IMR-90 (cell line): ENCODE measurements around the gene TM7SF2. TPM values are rescaled to one million over a fixed set of nuclear protein-coding genes. Genes with fewer than 3 reads are reported as not detected.

Experiments used
- ATAC-seq: fragments of 200-7000 bp; cut with Tn5 transposase; 2 replicates; pipeline ENCODE4 v1.9.1; 2020; ENCODE audit warnings: low read depth, mild to moderate bottlenecking, moderate library complexity
- BruUV-seq: library from RNA; stranded (reverse); fragments of 400-500 nt; replicated peaks from 2 replicates; lab custom pipeline; 2021; lab: Mats Ljungman, UMichigan
- CTCF ChIA-PET: fragments of 300-600 bp; formaldehyde crosslinking; extraction: SDS; loops from one replicate; lab custom pipeline; 2021; ENCODE audit warnings: antibody characterized with exemption; lab: Yijun Ruan, JAX
- POLR2A ChIA-PET: fragments of 300-600 bp; sonication (Branson Sonifier 250); formaldehyde crosslinking; loops from one replicate; lab custom pipeline; 2022; ENCODE audit warnings: antibody characterized with exemption; ENCODE audit not compliant: unreplicated experiment; lab: Charles Lee
- DNase-seq: peaks from one replicate; pipeline ENCODE4 v3.0.0; 2013
- H2AFZ ChIP-seq: replicated peaks from 2 replicates; pipeline ENCODE3; 2013; ENCODE audit warnings: low read length, mild to moderate bottlenecking; ENCODE audit not compliant: poor library complexity
- H2AK5ac ChIP-seq: 2 replicates; pipeline ENCODE4 v1.6.1; 2013; ENCODE audit warnings: low read depth, low read length, inconsistent platforms
- H2AK9ac ChIP-seq: replicated peaks from 2 replicates; pipeline ENCODE3; 2013; ENCODE audit warnings: mild to moderate bottlenecking, low read depth, low read length, moderate library complexity; ENCODE audit not compliant: poor library complexity
- H2BK120ac ChIP-seq: 2 replicates; pipeline ENCODE4 v1.6.1; 2013; ENCODE audit warnings: low read depth, low read length, inconsistent platforms
- H2BK15ac ChIP-seq: 3 replicates; pipeline ENCODE4 v1.6.1; 2013; ENCODE audit warnings: low read depth, low read length, inconsistent platforms
- H2BK20ac ChIP-seq: 2 replicates; pipeline ENCODE4 v1.6.1; 2013; ENCODE audit warnings: low read depth, mild to moderate bottlenecking, inconsistent platforms, low read length, moderate library complexity
- H2BK5ac ChIP-seq: 2 replicates; pipeline ENCODE4 v1.6.1; 2013; ENCODE audit warnings: mild to moderate bottlenecking, low read depth, low read length, inconsistent platforms; ENCODE audit not compliant: poor library complexity, severe bottlenecking
- H3K14ac ChIP-seq: replicated peaks from 2 replicates; pipeline ENCODE4 v1.6.1; 2013; ENCODE audit warnings: low read depth, low read length, inconsistent platforms
- H3K18ac ChIP-seq: 2 replicates; pipeline ENCODE4 v1.6.1; 2013; ENCODE audit warnings: low read depth, low read length, control low read depth
- H3K23ac ChIP-seq: 2 replicates; pipeline ENCODE4 v1.6.1; 2013; ENCODE audit warnings: low read depth, low read length, inconsistent platforms
- H3K27ac ChIP-seq: 2 replicates; pipeline ENCODE4 v1.5.1; 2013; ENCODE audit warnings: mild to moderate bottlenecking, control low read depth, low read length; ENCODE audit not compliant: insufficient read depth
- H3K27me3 ChIP-seq: 2 replicates; pipeline ENCODE4 v1.6.1; 2013; ENCODE audit warnings: low read length; ENCODE audit not compliant: control insufficient read depth, insufficient read depth
- H3K36me3 ChIP-seq: 2 replicates; pipeline ENCODE4 v1.6.1; 2013; ENCODE audit warnings: low read length, mixed read lengths; ENCODE audit not compliant: control insufficient read depth, insufficient read depth
- H3K4ac ChIP-seq: 2 replicates; pipeline ENCODE4 v1.6.1; 2013; ENCODE audit warnings: low read depth, low read length, inconsistent platforms
- H3K4me1 ChIP-seq: 2 replicates; pipeline ENCODE4 v1.6.1; 2013; ENCODE audit warnings: low read length, mixed read lengths; ENCODE audit not compliant: control insufficient read depth, insufficient read depth
- H3K4me2 ChIP-seq: 2 replicates; pipeline ENCODE4 v1.6.1; 2013; ENCODE audit warnings: low read depth, mild to moderate bottlenecking, control low read depth, low read length, moderate library complexity
- H3K4me3 ChIP-seq: 2 replicates; pipeline ENCODE4 v1.5.1; 2013; ENCODE audit warnings: low read depth, mild to moderate bottlenecking, control low read depth, low read length, moderate library complexity; ENCODE audit not compliant: insufficient read depth
- H3K56ac ChIP-seq: 2 replicates; pipeline ENCODE4 v1.6.1; 2013; ENCODE audit warnings: low read length, inconsistent platforms; ENCODE audit not compliant: insufficient read depth; ENCODE audit errors: extremely low read depth
- H3K79me1 ChIP-seq, 2 experiments: 2 replicates each; pipeline ENCODE4 v1.6.1; 2013; ENCODE audit warnings: low read length in 2 of 2, inconsistent platforms in 1 of 2, low read depth in 1 of 2
- H3K9ac ChIP-seq: 2 replicates; pipeline ENCODE4 v1.6.1; 2013; ENCODE audit warnings: low read depth, low read length, control low read depth
- H3K9me1 ChIP-seq: 2 replicates; pipeline ENCODE4 v1.6.1; 2013; ENCODE audit warnings: low read length, inconsistent platforms; ENCODE audit not compliant: insufficient read depth
- H3K9me3 ChIP-seq: 2 replicates; pipeline ENCODE4 v1.6.1; 2013; ENCODE audit warnings: low read length; ENCODE audit not compliant: control insufficient read depth, insufficient read depth
- H4K20me1 ChIP-seq: 2 replicates; pipeline ENCODE4 v1.6.1; 2013; ENCODE audit warnings: low read length, inconsistent platforms; ENCODE audit not compliant: insufficient read depth
- H4K5ac ChIP-seq: 2 replicates; pipeline ENCODE4 v1.6.1; 2013; ENCODE audit warnings: mild to moderate bottlenecking, low read depth, low read length, control low read depth
- H4K8ac ChIP-seq, 2 experiments: 2 replicates each; pipeline ENCODE4 v1.6.1; 2013; ENCODE audit warnings: low read depth in 2 of 2, low read length in 2 of 2, control low read depth in 1 of 2, inconsistent platforms in 1 of 2
- H4K91ac ChIP-seq: 2 replicates; pipeline ENCODE4 v1.6.1; 2013; ENCODE audit warnings: low read depth, low read length, inconsistent platforms; ENCODE audit not compliant: insufficient read depth
- BHLHE40 ChIP-seq: fragments of 150-350 bp; IDR thresholded peaks from 2 replicates; pipeline ENCODE4 v1.6.1; 2016; ENCODE audit warnings: mild to moderate bottlenecking, low read depth, low read length
- POLR2A ChIP-seq: IDR thresholded peaks from 2 replicates; pipeline ENCODE4 v1.6.1; 2012; ENCODE audit warnings: mild to moderate bottlenecking, low read depth, low read length
- RCOR1 ChIP-seq: IDR thresholded peaks from 2 replicates; pipeline ENCODE4 v1.6.1; 2012; ENCODE audit warnings: mild to moderate bottlenecking, low read length, improper control_type of control experiment; ENCODE audit not compliant: insufficient replicate concordance
- WGBS, 2 experiments: methylation state at CpG; one replicate each; pipeline versions ENCODE4 v1.1.5 to v1.1.7; 2013; ENCODE audit warnings: missing lambda C conversion rate in 2 of 2; ENCODE audit not compliant: insufficient read length in 1 of 2; ENCODE audit errors: extremely low coverage in 2 of 2; 5-methylcytosine and 5-hydroxymethylcytosine counted together
- dilution Hi-C: fragments of 300-500 bp; cut with HindIII; formaldehyde crosslinking; loops from one replicate; pipeline ENCODE4 v1.14.3; 2018; ENCODE audit warnings: low sequenced_read_pairs; ENCODE audit not compliant: unreplicated experiment
- in situ Hi-C: fragments of 300-500 bp; cut with MboI; formaldehyde crosslinking; loops from 3 replicates; pipeline ENCODE4 v1.14.3; 2019; ENCODE audit warnings: low sequenced_read_pairs, inconsistent platforms, mixed read lengths
- intact Hi-C: fragments of 100-400 bp; cut with micrococcal nuclease; formaldehyde crosslinking; loops from 2 replicates; pipeline ENCODE4 v1.10.0; 2022
- polyA plus RNA-seq, 3 experiments: library from polyadenylated mRNA; depleted of rRNA; stranded (reverse); fragments of >200 nt; gene quantifications; 2 replicates each; pipeline ENCODE4 v1.2.3, GENCODE V29; 2012; ENCODE audit warnings: low replicate concordance in 1 of 3
- total RNA-seq: library from RNA; depleted of rRNA; stranded (reverse); fragments of >200 nt; gene quantifications from 2 replicates; pipeline ENCODE4 v1.2.3, GENCODE V29; 2012

The TM7SF2 gene
- total and polyA plus RNA-seq, 2 of the 4 experiments (the other 2 are of a cell fraction) = 5.7 to 7.6 TPM

DNA sequence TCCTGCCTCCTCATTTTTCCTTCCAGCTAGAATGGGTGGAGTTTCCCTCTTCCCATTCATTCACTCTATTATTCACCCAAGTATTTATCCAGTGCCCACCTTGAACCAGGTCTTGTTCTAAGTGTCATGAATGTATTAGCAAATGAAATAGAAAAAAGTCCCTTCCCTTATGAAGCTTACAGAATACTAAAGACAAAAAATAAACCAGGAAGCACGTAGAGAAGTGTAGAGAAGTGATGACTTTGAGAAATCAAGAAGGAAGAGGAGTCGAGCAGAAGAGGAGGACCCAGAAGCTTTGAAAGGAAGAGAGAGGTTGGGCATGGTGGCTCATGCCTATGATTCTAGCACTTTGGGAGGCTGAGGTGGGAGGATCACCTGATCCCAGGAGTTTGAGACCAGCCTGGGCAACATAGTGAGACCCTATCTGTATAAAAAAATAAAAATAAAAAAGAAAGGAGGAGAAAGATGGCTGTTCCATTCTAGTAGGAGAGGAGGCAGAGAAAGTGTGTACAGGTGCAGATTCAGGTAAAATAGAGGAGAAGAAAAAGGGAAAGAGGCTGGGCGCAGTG, 39.7 kb downstream of the TM7SF2 start:
- no peak overlapping the region for H2BK120ac ChIP-seq
- CTCF ChIA-PET = no interaction called here
- no peak overlapping the region for H2BK5ac ChIP-seq
- H3K4me2 ChIP-seq = no peak overlapping the region
- no peak overlapping the region for H3K4me3 ChIP-seq
- in situ Hi-C loops = no loop called here
- dilution Hi-C loops = no loop called here
- no peak overlapping the region for H3K14ac ChIP-seq
- no peak overlapping the region for H2BK15ac ChIP-seq
- H3K23ac ChIP-seq = no peak overlapping the region
- no peak overlapping the region for H3K18ac ChIP-seq
- no peaks in the 10 kb centered on the region for H4K20me1 ChIP-seq
- H3K9me1 ChIP-seq = no peaks in the 10 kb centered on the region
- peak overlapping the region; percentile 84 for H2AFZ ChIP-seq
- no peak overlapping the region; the same call in 1 of the 2 replicates for H2AK5ac ChIP-seq
- no peak overlapping the region for H4K8ac ChIP-seq
- POLR2A ChIA-PET = no interaction called here
- H3K79me1 ChIP-seq = no peaks in the 10 kb centered on the region
- peaks cover 2% of the 10 kb centered on the region for H3K4me1 ChIP-seq
- BruUV-seq = no TSS peak
- WGBS, 2 experiments = 67% methylated on average over 1 of the region's 3 CpGs; no CpG with 5 or more reads in 1 of the 2 experiments
- H4K91ac ChIP-seq = no peak overlapping the region
- intact Hi-C loops = no loop called here
- no peak overlapping the region for H3K27ac ChIP-seq
- no peak overlapping the region for H3K9ac ChIP-seq
- H3K56ac ChIP-seq = no peak overlapping the region
- no peaks in the 10 kb centered on the region for H3K36me3 ChIP-seq
- DNase-seq (no peak), ATAC-seq (no peak)
- peaks cover 3% of the 10 kb centered on the region; the same call in 1 of the 2 replicates for H3K27me3 ChIP-seq
- peaks cover 3% of the 10 kb centered on the region; the same call in 1 of the 2 replicates for H3K9me3 ChIP-seq
- H4K5ac ChIP-seq = no peak overlapping the region
- no peak overlapping the region for H3K4ac ChIP-seq
- H2BK20ac ChIP-seq = no peak overlapping the region
- TF ChIP-seq POLR2A = no peak
- TF ChIP-seq RCOR1 = no peak
- TF ChIP-seq BHLHE40 = no peak
- no peak overlapping the region for H2AK9ac ChIP-seq
